Common myeloid progenitor, CD34-positive (primary cell): ENCODE measurements around the gene CACNA1D.

Experiments
- CTCF ChIA-PET: fragments of 350-600 bp; sonication (Branson Sonifier 250); formaldehyde crosslinking; loops from one replicate; lab custom pipeline; 2021; ENCODE audit warnings: antibody characterized with exemption; lab: Charles Lee
- POLR2A ChIA-PET: fragments of 350-600 bp; sonication (Branson Sonifier 250); formaldehyde crosslinking; loops from one replicate; lab custom pipeline; 2021; ENCODE audit warnings: antibody characterized with exemption; lab: Charles Lee
- DNase-seq, 3 donors: peaks; one replicate each; pipeline versions ENCODE4 v3.0.0 to v3.0.0-alpha.2; 2013
- H3K27ac ChIP-seq, 2 experiments: 1 replicate in 1 of 2; 2 replicates in 1 of 2; pipeline ENCODE4 v1.7.0; 2013; ENCODE audit warnings: inconsistent platforms in 2 of 2, low read length in 2 of 2, mild to moderate bottlenecking in 2 of 2, low read depth in 1 of 2, moderate library complexity in 1 of 2; ENCODE audit not compliant: severe bottlenecking in 2 of 2, insufficient read depth in 1 of 2, poor library complexity in 1 of 2
- H3K27me3 ChIP-seq, 5 experiments: replicated peaks in 2 of 5; 1 replicate in 3 of 5; 2 replicates in 2 of 5; pipeline versions ENCODE4 v1.6.1 to v1.7.0; 2013; ENCODE audit warnings: low read length in 4 of 5, mild to moderate bottlenecking in 2 of 5, moderate library complexity in 2 of 5, inconsistent platforms in 1 of 5; ENCODE audit not compliant: insufficient read depth in 5 of 5, control insufficient read depth in 4 of 5
- H3K36me3 ChIP-seq, 4 experiments: 1 replicate in 2 of 4; 2 replicates in 2 of 4; pipeline versions ENCODE4 v1.6.1 to v1.7.0; 2013; ENCODE audit warnings: low read length in 3 of 4, control low read depth in 1 of 4, mild to moderate bottlenecking in 1 of 4; ENCODE audit not compliant: control insufficient read depth in 4 of 4, insufficient read depth in 4 of 4
- H3K4me1 ChIP-seq, 4 experiments: 1 replicate in 3 of 4; 2 replicates in 1 of 4; pipeline versions ENCODE4 v1.6.1 to v1.7.1; 2013; ENCODE audit warnings: low read length in 3 of 4, mild to moderate bottlenecking in 3 of 4, control low read depth in 1 of 4, inconsistent platforms in 1 of 4, moderate library complexity in 1 of 4; ENCODE audit not compliant: control insufficient read depth in 4 of 4, insufficient read depth in 4 of 4; ENCODE audit errors: control extremely low read depth in 1 of 4
- H3K4me3 ChIP-seq, 7 experiments: 1 replicate in 4 of 7; 2 replicates in 3 of 7; pipeline versions ENCODE4 v1.5.1 to v1.7.0; 2013; ENCODE audit warnings: mild to moderate bottlenecking in 7 of 7, low read length in 6 of 7, moderate library complexity in 6 of 7, inconsistent platforms in 2 of 7, low read depth in 2 of 7, control low read depth in 1 of 7; ENCODE audit not compliant: insufficient read depth in 4 of 7, control insufficient read depth in 1 of 7; ENCODE audit errors: extremely low read depth in 1 of 7
- H3K9me3 ChIP-seq, 5 experiments: 1 replicate in 4 of 5; 2 replicates in 1 of 5; pipeline versions ENCODE4 v1.6.1 to v1.7.1; 2013; ENCODE audit warnings: low read length in 4 of 5, mild to moderate bottlenecking in 2 of 5, inconsistent platforms in 1 of 5, low read depth in 1 of 5, moderate library complexity in 1 of 5; ENCODE audit not compliant: control insufficient read depth in 4 of 5, insufficient read depth in 2 of 5; ENCODE audit errors: control extremely low read depth in 1 of 5
- WGBS: methylation state at CpG from one replicate; pipeline ENCODE4 v1.1.5; 2013; ENCODE audit not compliant: insufficient coverage; 5-methylcytosine and 5-hydroxymethylcytosine counted together

The CACNA1D gene

GRCh38 chr3:53804697-53805462 is 310.5 kb downstream of the CACNA1D start:
- peaks cover 0 to 11% (median 1%) of the 10 kb centered on the region in 5 experiments for H3K27me3 ChIP-seq
- WGBS, result 94% methylated on average over 14 of the region's 14 CpGs
- H3K27ac ChIP-seq, result no peak overlapping the region
- ChIA-PET CTCF (no interaction called here), POLR2A (interaction anchor here (0.5 kb wide), 1 partner anchor 814 kb away, joined by 3 read pairs; no protein-coding TSS in a partner anchor)
- no peaks in the 10 kb centered on the region for H3K36me3 ChIP-seq
- DNase-seq, result no peak
- no peak overlapping the region for H3K4me3 ChIP-seq
- H3K4me1 ChIP-seq, result no peaks in the 10 kb centered on the region
- H3K9me3 ChIP-seq, result no peaks in the 10 kb centered on the region

GRCh38 chr3:53805463-53806159 is 311.2 kb downstream of the CACNA1D start:
- Histone ChIP-seq H3K4me1 (no peaks in the 10 kb centered on the region), H3K27me3 (peaks cover 0 to 11% (median 1%) of the 10 kb centered on the region in 5 experiments), H3K36me3 (no peaks in the 10 kb centered on the region), H3K4me3 (no peak overlapping the region), H3K27ac (no peak overlapping the region), H3K9me3 (no peaks in the 10 kb centered on the region)
- no peak for DNase-seq
- WGBS, result 89% methylated on average over 3 of the region's 4 CpGs
- POLR2A ChIA-PET, result no interaction called here
- CTCF ChIA-PET, result no interaction called here

- Histone ChIP-seq H3K9me3 (no peaks in the 10 kb centered on the region), H3K4me1 (no peaks in the 10 kb centered on the region), H3K4me3 (no peak overlapping the region), H3K27me3 (peaks cover 0 to 11% (median 1%) of the 10 kb centered on the region in 5 experiments), H3K36me3 (no peaks in the 10 kb centered on the region), H3K27ac (no peak overlapping the region)
- no peak for DNase-seq
- CTCF ChIA-PET, result no interaction called here
- WGBS, result 94% methylated on average over 8 of the region's 10 CpGs
- POLR2A ChIA-PET, result no interaction called here
These were observed 312.0 kb downstream of the CACNA1D start for GRCh38 chr3:53806182-53807116.

GRCh38 chr3:53807117-53807810 is 312.9 kb downstream of the CACNA1D start:
- peaks cover 0 to 11% (median 1%) of the 10 kb centered on the region in 5 experiments for H3K27me3 ChIP-seq
- no peak overlapping the region for H3K4me3 ChIP-seq
- no peaks in the 10 kb centered on the region for H3K36me3 ChIP-seq
- no peaks in the 10 kb centered on the region for H3K9me3 ChIP-seq
- no peaks in the 10 kb centered on the region for H3K4me1 ChIP-seq
- no peak for DNase-seq
- WGBS, result 95% methylated on average over 15 of the region's 15 CpGs
- POLR2A ChIA-PET, result no interaction called here
- H3K27ac ChIP-seq, result no peak overlapping the region
- CTCF ChIA-PET, result no interaction called here

GRCh38 chr3:53808496-53808895 is 314.1 kb downstream of the CACNA1D start:
- 96% methylated on average over 13 of the region's 13 CpGs for WGBS
- H3K9me3 ChIP-seq, result no peaks in the 10 kb centered on the region
- no peak for DNase-seq
- no peak overlapping the region for H3K4me3 ChIP-seq
- no peaks in the 10 kb centered on the region for H3K4me1 ChIP-seq
- CTCF ChIA-PET, result no interaction called here
- no peaks in the 10 kb centered on the region for H3K36me3 ChIP-seq
- H3K27ac ChIP-seq, result no peak overlapping the region
- peaks cover 0 to 11% (median 1%) of the 10 kb centered on the region in 5 experiments for H3K27me3 ChIP-seq
- POLR2A ChIA-PET, result no interaction called here

- POLR2A ChIA-PET, result no interaction called here
- CTCF ChIA-PET, result no interaction called here
These were observed 314.9 kb downstream of the CACNA1D start for GRCh38 chr3:53809267-53809666.

More at GRCh38 chr3:53809267-53809666, 314.9 kb downstream of the CACNA1D start:
- 97% methylated on average over 12 of the region's 12 CpGs for WGBS
- Histone ChIP-seq H3K9me3 (no peaks in the 10 kb centered on the region), H3K4me3 (no peak overlapping the region), H3K36me3 (no peaks in the 10 kb centered on the region), H3K27ac (no peak overlapping the region), H3K4me1 (no peaks in the 10 kb centered on the region), H3K27me3 (peaks cover 0 to 11% (median 1%) of the 10 kb centered on the region in 5 experiments)
- DNase-seq, result no peak
